H1 (cell line): ENCODE data around the gene TP53BP1. TPM values are rescaled to one million over a fixed set of nuclear protein-coding genes. Genes with fewer than 3 reads are reported as not detected.
A peak's percentile ranks its signal among the peaks of the same experiment; 100 is the strongest.

Experiments used
- CTCF ChIA-PET: fragments of 300-600 bp; sonication (Branson Sonifier 250); formaldehyde crosslinking; loops from one replicate; lab custom pipeline; 2021; ENCODE audit not compliant: partially characterized antibody; lab: Charles Lee
- POLR2A ChIA-PET: fragments of 300-600 bp; sonication (Branson Sonifier 250); formaldehyde crosslinking; loops from one replicate; lab custom pipeline; 2021; ENCODE audit warnings: inconsistent platforms; ENCODE audit not compliant: partially characterized antibody; lab: Charles Lee
- DNase-seq, 2 experiments: peaks; one replicate each; pipeline versions ENCODE4 v3.0.0 to v3.0.0-alpha.2; 2010 to 2022; ENCODE audit warnings: low spot score in 2 of 2, low read depth in 1 of 2, mixed read lengths in 1 of 2
- FAIRE-seq: peaks from 2 replicates; lab custom pipeline; 2011; peaks lifted over from hg19 to GRCh38; lab: Jason Lieb, UNC
- H2AFZ ChIP-seq: 2 replicates; pipeline ENCODE4 v1.8.1; 2012; ENCODE audit warnings: low read length, inconsistent platforms
- H2AK5ac ChIP-seq: 2 replicates; pipeline ENCODE4 v1.6.1; 2013; ENCODE audit warnings: low read depth, low read length
- H2BK120ac ChIP-seq: replicated peaks from 2 replicates; pipeline ENCODE3; 2013; ENCODE audit warnings: low read depth, low read length, inconsistent platforms
- H2BK12ac ChIP-seq: 2 replicates; pipeline ENCODE4 v1.6.1; 2013; ENCODE audit warnings: low read depth, low read length
- H2BK15ac ChIP-seq: 2 replicates; pipeline ENCODE4 v1.6.1; 2013; ENCODE audit warnings: low read length
- H2BK20ac ChIP-seq: 2 replicates; pipeline ENCODE4 v1.6.1; 2013; ENCODE audit warnings: low read length
- H2BK5ac ChIP-seq: 2 replicates; pipeline ENCODE4 v1.6.1; 2013; ENCODE audit warnings: low read depth, low read length
- H3K14ac ChIP-seq: 2 replicates; pipeline ENCODE4 v1.6.1; 2013; ENCODE audit warnings: inconsistent platforms; ENCODE audit not compliant: insufficient read length
- H3K18ac ChIP-seq: 2 replicates; pipeline ENCODE4 v1.6.1; 2013; ENCODE audit warnings: low read length; ENCODE audit errors: extremely low read depth
- H3K23ac ChIP-seq: 2 replicates; pipeline ENCODE4 v1.6.1; 2013; ENCODE audit warnings: inconsistent platforms; ENCODE audit not compliant: insufficient read length
- H3K23me2 ChIP-seq: 2 replicates; pipeline ENCODE4 v1.6.1; 2013; ENCODE audit warnings: low read depth, low read length
- H3K27ac ChIP-seq: 2 replicates; pipeline ENCODE4 v1.6.1; 2011; ENCODE audit warnings: low read depth, low read length, inconsistent platforms
- H3K27me3 ChIP-seq, 4 experiments: replicated peaks in 1 of 4; 1 replicate in 1 of 4; 2 replicates in 3 of 4; pipeline versions ENCODE4 v1.6.1 to v1.8.1; 2011 to 2013; ENCODE audit warnings: low read length in 3 of 4, mild to moderate bottlenecking in 3 of 4, inconsistent platforms in 2 of 4, mixed read lengths in 2 of 4, moderate library complexity in 1 of 4; ENCODE audit not compliant: control insufficient read depth in 3 of 4, insufficient read depth in 3 of 4; ENCODE audit errors: extremely low read depth in 1 of 4
- H3K36me3 ChIP-seq, 4 experiments: 2 replicates each; pipeline versions ENCODE4 v1.6.1 to v1.8.1; 2011 to 2013; ENCODE audit warnings: mild to moderate bottlenecking in 4 of 4, low read length in 3 of 4, moderate library complexity in 2 of 4, control low read depth in 1 of 4, inconsistent platforms in 1 of 4; ENCODE audit not compliant: insufficient read depth in 4 of 4, control insufficient read depth in 2 of 4
- H3K4ac ChIP-seq: replicated peaks from 2 replicates; pipeline ENCODE3; 2013; ENCODE audit warnings: low read length, low read depth, mixed read lengths, inconsistent platforms; ENCODE audit not compliant: insufficient read length
- H3K4me1 ChIP-seq, 4 experiments: replicated peaks in 1 of 4; 1 replicate in 1 of 4; 2 replicates in 3 of 4; pipeline versions ENCODE4 v1.6.1 to v1.8.1; 2011 to 2013; ENCODE audit warnings: low read length in 3 of 4, inconsistent platforms in 2 of 4, mixed read lengths in 1 of 4; ENCODE audit not compliant: insufficient read depth in 4 of 4, control insufficient read depth in 3 of 4
- H3K4me2 ChIP-seq, 2 experiments: 2 replicates each; pipeline versions ENCODE4 v1.6.1 to v1.8.1; 2011 to 2013; ENCODE audit warnings: low read depth in 2 of 2, low read length in 2 of 2, control low read depth in 1 of 2, inconsistent platforms in 1 of 2, mild to moderate bottlenecking in 1 of 2; ENCODE audit not compliant: insufficient read depth in 1 of 2
- H3K4me3 ChIP-seq, 4 experiments: fragments of 200-600, 300-600 bp in 1 of 4; sonication (generic), shearing (Covaris generic), sonication (Bioruptor Twin) in 1 of 4; 2 replicates each; pipeline versions ENCODE4 v1.5.1 to v1.8.1; 2011 to 2016; ENCODE audit warnings: low read length in 4 of 4, low read depth in 3 of 4, control low read depth in 2 of 4, inconsistent platforms in 2 of 4, mild to moderate bottlenecking in 2 of 4, mixed read lengths in 1 of 4, moderate library complexity in 1 of 4; ENCODE audit not compliant: insufficient read depth in 2 of 4; ENCODE audit errors: extremely low read depth in 1 of 4
- H3K56ac ChIP-seq: replicated peaks from 2 replicates; pipeline ENCODE3; 2013; ENCODE audit warnings: low read depth, mild to moderate bottlenecking, mixed read lengths, low read length, inconsistent platforms; ENCODE audit not compliant: insufficient read length
- H3K79me1 ChIP-seq: 2 replicates; pipeline ENCODE4 v1.6.1; 2013; ENCODE audit warnings: low read depth, low read length, control low read depth
- H3K79me2 ChIP-seq, 2 experiments: 2 replicates each; pipeline versions ENCODE4 v1.6.1 to v1.8.1; 2012 to 2013; ENCODE audit warnings: low read length in 2 of 2, mild to moderate bottlenecking in 2 of 2, inconsistent platforms in 1 of 2; ENCODE audit not compliant: insufficient read depth in 2 of 2, control insufficient read depth in 1 of 2
- H3K9ac ChIP-seq, 4 experiments: replicated peaks in 1 of 4; 1 replicate in 1 of 4; 2 replicates in 3 of 4; pipeline versions ENCODE4 v1.6.1 to v1.8.1; 2011 to 2013; ENCODE audit warnings: low read depth in 3 of 4, low read length in 3 of 4, control low read depth in 2 of 4, mild to moderate bottlenecking in 2 of 4, moderate library complexity in 2 of 4, inconsistent platforms in 1 of 4; ENCODE audit errors: extremely low read depth in 1 of 4
- H3K9me3 ChIP-seq, 2 experiments: 2 replicates each; pipeline versions ENCODE4 v1.6.1 to v1.8.1; 2012 to 2013; ENCODE audit warnings: mild to moderate bottlenecking in 2 of 2, moderate library complexity in 2 of 2, control low read depth in 1 of 2, inconsistent platforms in 1 of 2, low read depth in 1 of 2, low read length in 1 of 2, mixed read lengths in 1 of 2; ENCODE audit not compliant: insufficient read depth in 2 of 2
- H4K20me1 ChIP-seq, 2 experiments: replicated peaks in 1 of 2; 2 replicates each; pipeline versions ENCODE3 to v1.8.1; 2011 to 2013; ENCODE audit warnings: inconsistent platforms in 2 of 2, low read length in 2 of 2, mild to moderate bottlenecking in 1 of 2; ENCODE audit not compliant: insufficient read depth in 2 of 2, control insufficient read depth in 1 of 2
- H4K5ac ChIP-seq: 2 replicates; pipeline ENCODE4 v1.6.1; 2013; ENCODE audit warnings: low read length, low read depth, mixed read lengths, inconsistent platforms; ENCODE audit not compliant: insufficient read length
- H4K8ac ChIP-seq: 2 replicates; pipeline ENCODE4 v1.8.0; 2013; ENCODE audit warnings: mild to moderate bottlenecking, moderate library complexity, low read length, inconsistent platforms; ENCODE audit not compliant: insufficient read depth; ENCODE audit errors: extremely low read depth
- H4K91ac ChIP-seq: replicated peaks from 2 replicates; pipeline ENCODE3; 2013; ENCODE audit warnings: low read length, mixed read lengths, inconsistent platforms; ENCODE audit not compliant: insufficient read length
- ASH2L ChIP-seq: fragments of 200-600, 300-600 bp; sonication (generic); IDR thresholded peaks from one replicate; pipeline ENCODE4 v1.7.1; 2017; ENCODE audit warnings: low read length
- CHD1 ChIP-seq: IDR thresholded peaks from 2 replicates; pipeline ENCODE4 v1.6.1; 2012; ENCODE audit warnings: low read depth, low read length, improper control_type of control experiment
- CREB1 ChIP-seq: IDR thresholded peaks from 2 replicates; pipeline ENCODE4 v1.6.1; 2012; ENCODE audit warnings: inconsistent platforms
- CTBP2 ChIP-seq: IDR thresholded peaks from 2 replicates; pipeline ENCODE4 v1.7.0; 2011; ENCODE audit warnings: borderline replicate concordance, mild to moderate bottlenecking, moderate library complexity, mixed read lengths, low read length; ENCODE audit not compliant: insufficient read depth, insufficient read length
- JUND ChIP-seq: IDR thresholded peaks from 2 replicates; pipeline ENCODE4 v1.6.1; 2011; ENCODE audit warnings: mild to moderate bottlenecking, improper control_type of control experiment, low read length
- NRF1 ChIP-seq: IDR thresholded peaks from 2 replicates; pipeline ENCODE4 v1.6.1; 2011; ENCODE audit warnings: mild to moderate bottlenecking, low read depth, low read length, improper control_type of control experiment
- PHF8 ChIP-seq: fragments of 200-600 bp; sonication (generic); conservative IDR thresholded peaks from 2 replicates; pipeline ENCODE4 v1.7.1; 2012; ENCODE audit warnings: low read depth, mild to moderate bottlenecking, inconsistent platforms, low read length, moderate library complexity
- SAP30 ChIP-seq: fragments of 300-600 bp; sonication (generic); IDR thresholded peaks from 2 replicates; pipeline ENCODE4 v1.7.1; 2012; ENCODE audit warnings: low read length, moderate library complexity, mild to moderate bottlenecking, inconsistent platforms; ENCODE audit not compliant: insufficient read depth, insufficient replicate concordance
- TAF1 ChIP-seq: IDR thresholded peaks from 2 replicates; pipeline ENCODE4 v1.6.1; 2011; ENCODE audit warnings: mild to moderate bottlenecking, low read depth, low read length
- TBP ChIP-seq: IDR thresholded peaks from 2 replicates; pipeline ENCODE4 v1.6.1; 2011; ENCODE audit warnings: low read depth, low read length, improper control_type of control experiment
- TEAD4 ChIP-seq: IDR thresholded peaks from 2 replicates; pipeline ENCODE4 v1.6.1; 2012; ENCODE audit warnings: low read depth, low read length, inconsistent platforms, mixed read lengths
- WGBS, 2 experiments: shearing (Covaris generic) in 1 of 2; methylation state at CpG; one replicate each; pipeline versions ENCODE4 v1.1.6 to v1.1.7; 2013 to 2015; ENCODE audit warnings: low lambda C conversion rate in 2 of 2, mixed read lengths in 2 of 2, inconsistent platforms in 1 of 2, low coverage in 1 of 2, missing lambda C conversion rate in 1 of 2; ENCODE audit not compliant: insufficient replicate concordance in 2 of 2, insufficient coverage in 1 of 2, insufficient read length in 1 of 2; ENCODE audit errors: extremely low coverage in 1 of 2, missing lambda C conversion rate in 1 of 2; 5-methylcytosine and 5-hydroxymethylcytosine counted together
- polyA plus RNA-seq, 7 experiments: library from polyadenylated mRNA; depleted of rRNA in 3 of 7; stranded (reverse) in 5 of 7; unstranded in 2 of 7; fragments of >200 nt in 5 of 7; fragments of 200-250 nt in 2 of 7; gene quantifications; 1 replicate in 5 of 7; 2 replicates in 1 of 7; 4 replicates in 1 of 7; pipeline versions ENCODE4 v1.2.1 to v1.2.3, GENCODE V29; 2011 to 2013; ENCODE audit warnings: missing spikeins in 2 of 7, mixed read lengths in 2 of 7
- total RNA-seq: library from RNA; stranded (reverse); fragmentation: NEBNext Ultra II Directional; extraction: Animal tissue kit (Norgen Biotek cat#: 25700); gene quantifications from 2 replicates; pipeline ENCODE4 v1.2.1, GENCODE V29; 2021

The TP53BP1 gene
- total and polyA plus RNA-seq, 2 of the 8 experiments (the other 6 are each of a cell fraction or from before 2014, with no cell fraction given), result 34.1 to 63.6 TPM

- H2BK120ac ChIP-seq, result no peak overlapping the region
- H2BK12ac ChIP-seq, result no peak overlapping the region; the same call in 1 of the 2 replicates
- peak overlapping the region; percentile 64 for H2AFZ ChIP-seq
- peak overlapping the region; percentile 82; the same call in 1 of the 2 replicates for H4K8ac ChIP-seq
- peak overlapping the region; percentile 59 to 83 (median 78) for H3K4me3 ChIP-seq
- no peak overlapping the region for H4K91ac ChIP-seq
- no peak overlapping the region; the same call in 1 of the 2 replicates for H2BK5ac ChIP-seq
- H3K4ac ChIP-seq, result peak overlapping the region; percentile 19
- H4K5ac ChIP-seq, result peak overlapping the region; percentile 65
- H3K79me2 ChIP-seq, result no peaks in the 10 kb centered on the region
- H3K4me1 ChIP-seq, result peaks cover 3 to 16% (median 8%) of the 10 kb centered on the region in 4 experiments; a peak in 6 of 7 replicates
- no peak overlapping the region for H2BK15ac ChIP-seq
- H2AK5ac ChIP-seq, result no peak overlapping the region
- no peak overlapping the region for H3K14ac ChIP-seq
- peaks cover 10% of the 10 kb centered on the region for H3K23me2 ChIP-seq
- peak overlapping the region; percentile 93 to 94 for H3K4me2 ChIP-seq
- FAIRE-seq (no peak), DNase-seq (peak; percentile 97 to 98)
- peak overlapping the region; percentile 53 for H3K27ac ChIP-seq
- no peak overlapping the region for H3K23ac ChIP-seq
- H3K9me3 ChIP-seq, result no peaks in the 10 kb centered on the region
- POLR2A ChIA-PET, result interaction anchor here (0.5 to 5.0 kb wide), 14 partner anchors 9 to 540 kb away, joined by 3 to 81 read pairs (median 6); partner anchors contain the start of genes TP53BP1, TUBGCP4 and ZSCAN29
- no peaks in the 10 kb centered on the region for H3K79me1 ChIP-seq
- H4K20me1 ChIP-seq, result peaks cover 0 to 2% of the 10 kb centered on the region in 2 experiments
- no peak overlapping the region for H2BK20ac ChIP-seq
- CTCF ChIA-PET, result interaction anchor here (0.8 to 9.4 kb wide), 10 partner anchors 9 to 99 kb away, joined by 3 to 121 read pairs (median 6); partner anchors contain the start of gene TP53BP1
- peak overlapping the region; percentile 84 for H3K56ac ChIP-seq
- no peaks in the 10 kb centered on the region for H3K36me3 ChIP-seq
- H3K18ac ChIP-seq, result no peak overlapping the region
- H3K9ac ChIP-seq, result peak overlapping the region in 3 of 4 experiments; percentile 27 to 62 (median 57); a peak in 5 of 7 replicates
- peaks cover 4 to 16% (median 10%) of the 10 kb centered on the region in 4 experiments for H3K27me3 ChIP-seq
- WGBS, 2 experiments, result 2% methylated on average over 32 of the region's 41 CpGs; no CpG with 5 or more reads in 1 of the 2 experiments
- TF ChIP-seq TBP, result peak; percentile 47
- peak; percentile 60; the same call in 1 of the 2 replicates for TF ChIP-seq TAF1
- TF ChIP-seq SAP30, result no peak
- no peak for TF ChIP-seq CHD1
- TF ChIP-seq JUND, result no peak
- no peak for TF ChIP-seq CREB1
- peak; percentile 58 for TF ChIP-seq ASH2L
- TF ChIP-seq NRF1, result peak; percentile 39
- TF ChIP-seq TEAD4, result no peak
- peak; percentile 57; the same call in 1 of the 2 replicates for TF ChIP-seq PHF8
- no peak for TF ChIP-seq CTBP2
These were observed 17.4 kb upstream of the TP53BP1 start for GRCh38 chr15:43510200-43511011.
